Stimulated activated CD8-positive, alpha-beta memory T cell treated with anti-CD3 and anti-CD28 coated beads, Interleukin-15, amount 100 ng/mL, for 48 hours (primary cell): ENCODE data around the gene PFDN1.
"Not testable (repeated sequence)": the region's sequence is repeated elsewhere in the genome, so short reads cannot be mapped to it uniquely, and the experiment has no call there.

Source experiments
- DNase-seq, 2 donors: peaks; one replicate each; pipeline ENCODE4 v3.0.0-alpha.2; 2020; ENCODE audit warnings: low read depth in 2 of 2

The PFDN1 gene

GRCh38 chr5:140302786-140303639, at the start of gene PFDN1:
TSS of gene PFDN1 (minus strand) at chr5:140303101. CDS start at chr5:140303073, 28 bp downstream.
- DNase-seq, result peak; percentile 83

DNA sequence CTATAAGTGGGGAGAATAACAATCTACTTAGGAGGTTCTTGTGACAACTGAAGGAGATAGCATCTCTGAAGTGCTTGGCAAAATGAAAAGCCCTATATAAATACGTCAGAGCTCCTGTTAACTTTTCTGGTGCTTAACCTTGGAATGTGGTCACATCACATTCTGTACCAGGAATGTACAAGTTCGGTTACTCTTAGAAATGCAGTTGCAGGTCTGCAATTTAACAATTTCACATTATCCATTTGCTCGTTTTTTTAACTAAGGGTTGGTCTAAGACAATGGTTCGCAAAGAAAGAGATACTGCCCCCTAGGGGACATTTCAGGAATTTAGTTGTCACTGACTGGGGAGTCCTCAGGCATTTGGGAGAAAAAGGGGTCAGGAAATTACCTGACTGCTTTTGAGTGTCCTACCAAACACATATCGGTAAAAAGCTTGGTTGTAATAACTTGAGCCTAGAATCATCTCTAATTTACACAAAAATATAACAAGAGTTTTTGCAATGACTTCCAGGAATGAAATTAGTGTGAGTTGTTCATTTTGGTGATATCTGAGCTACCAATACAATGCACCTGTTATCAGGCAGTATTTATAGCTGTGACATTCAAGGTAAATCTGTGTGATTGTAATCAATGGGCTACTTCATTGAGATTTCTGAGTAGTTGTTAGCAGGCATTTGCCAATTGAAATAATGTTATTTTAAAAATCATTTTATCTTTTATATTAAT, 48.9 kb upstream of the PFDN1 start:
- peak in 1 of 2 donors; percentile 37 for DNase-seq

GRCh38 chr5:140349244-140349643, 46.3 kb upstream of the PFDN1 start:
- DNase-seq, result no peak

DNA sequence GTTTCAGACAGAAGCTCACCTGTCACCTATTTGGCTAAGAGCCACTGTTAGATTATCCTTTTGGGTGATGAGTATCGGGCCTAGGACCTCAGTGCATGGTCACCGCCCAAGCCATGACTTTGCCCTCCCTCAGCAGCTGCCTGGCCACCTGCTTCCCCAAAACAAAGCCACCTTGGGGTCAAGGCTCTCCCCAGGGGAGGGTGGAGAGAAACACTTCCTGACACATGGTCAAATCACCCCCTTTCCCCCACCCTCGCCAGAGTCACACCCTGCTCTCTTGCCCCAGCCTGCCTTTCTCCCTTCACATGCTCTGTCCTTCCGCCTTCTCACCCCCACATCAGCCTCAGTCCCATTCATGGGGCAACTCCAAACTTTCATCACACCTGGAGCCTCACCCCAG, 45.2 kb upstream of the PFDN1 start:
- no peak for DNase-seq

- no peak for DNase-seq
Observed at GRCh38 chr5:140347360-140347759, 44.5 kb upstream of the PFDN1 start.

GRCh38 chr5:140346348-140347221, 43.7 kb upstream of the PFDN1 start, which contains the start of gene HBEGF:
TSS of gene HBEGF (minus strand) at chr5:140346603. CDS start at chr5:140346328, 275 bp downstream.
- DNase-seq, result peak; percentile 21 to 24

GRCh38 chr5:140345919-140346347, 43.0 kb upstream of the PFDN1 start:
- DNase-seq, result no peak

DNA sequence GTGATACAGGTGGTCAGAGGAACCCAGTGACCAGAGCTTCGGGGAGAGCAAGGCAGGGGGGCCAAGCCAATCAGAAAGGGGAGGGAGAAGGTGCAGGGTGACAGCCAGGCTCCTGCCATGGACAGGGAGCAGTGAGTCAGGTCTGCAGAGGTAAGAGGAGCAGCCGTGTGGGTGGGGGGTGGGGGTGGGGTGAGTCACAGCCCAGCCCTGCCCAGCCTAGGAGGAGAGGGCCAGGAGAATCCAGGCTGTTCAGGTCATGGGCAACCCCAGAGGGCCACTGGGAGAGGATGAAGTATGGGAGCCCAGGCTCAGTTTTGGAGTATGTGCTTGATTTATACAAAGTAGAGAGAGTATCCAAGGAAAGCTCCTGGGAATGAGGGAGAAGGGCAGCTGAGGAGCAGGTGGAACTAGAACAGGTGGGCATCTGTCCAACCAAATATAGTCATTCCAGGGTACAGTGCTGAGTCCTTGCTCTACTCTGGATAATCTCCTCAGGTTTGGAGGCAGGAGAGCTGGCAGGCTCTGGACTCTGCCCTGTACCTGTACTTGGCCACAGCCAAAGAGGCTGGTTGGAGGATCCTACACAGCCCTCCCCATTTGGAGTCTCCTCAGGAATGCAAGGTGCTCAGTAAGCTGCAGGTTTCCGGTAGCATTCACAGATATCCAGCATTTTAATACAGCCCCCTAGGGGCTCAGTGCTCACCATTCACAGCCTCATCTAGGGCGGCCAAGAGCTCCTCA, 42.0 kb upstream of the PFDN1 start:
- peak in 1 of 2 donors; percentile 10 for DNase-seq

DNA sequence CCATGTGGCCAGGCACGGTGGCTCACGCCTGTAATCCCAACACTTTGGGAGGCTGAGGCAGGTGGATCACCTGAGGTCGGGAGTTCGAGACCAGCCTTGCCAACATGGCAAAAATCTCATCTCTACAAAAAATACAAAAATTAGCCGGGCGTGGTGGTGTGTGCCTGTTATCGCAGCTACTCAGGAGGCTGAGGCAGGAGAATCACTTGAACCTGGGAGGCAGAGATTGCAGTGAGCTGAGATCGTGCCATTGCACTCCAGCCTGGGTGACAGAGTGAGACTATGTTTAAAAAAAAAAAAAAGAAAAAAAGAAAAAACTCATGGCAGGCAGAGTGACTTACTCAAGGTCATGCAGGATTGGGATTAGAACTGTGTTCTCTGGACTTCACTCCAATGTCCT, 40.9 kb upstream of the PFDN1 start:
- not testable (repeated sequence) for DNase-seq

DNA sequence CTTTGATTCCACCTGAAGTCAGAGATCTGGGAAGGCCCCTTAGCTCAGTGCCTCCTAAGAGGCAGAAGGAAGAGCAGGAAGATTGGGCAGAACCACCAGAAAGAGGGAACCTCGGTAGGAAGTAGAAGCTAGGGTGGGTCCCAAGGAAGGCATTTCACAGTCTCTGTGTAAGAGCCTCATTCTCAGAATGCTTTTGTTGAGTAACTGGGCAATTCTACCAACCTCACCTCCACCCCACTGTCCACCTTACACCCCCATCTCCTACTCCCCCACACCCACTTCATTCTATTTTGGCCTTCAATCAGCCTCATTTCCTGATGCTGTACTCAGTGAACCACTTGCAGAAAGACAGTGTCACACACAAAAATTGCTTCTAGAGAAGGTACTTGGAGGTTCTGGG, 40.0 kb upstream of the PFDN1 start:
- DNase-seq, result no peak

GRCh38 chr5:140342287-140342686, 39.4 kb upstream of the PFDN1 start:
- peak; percentile 11 to 27 for DNase-seq

DNA sequence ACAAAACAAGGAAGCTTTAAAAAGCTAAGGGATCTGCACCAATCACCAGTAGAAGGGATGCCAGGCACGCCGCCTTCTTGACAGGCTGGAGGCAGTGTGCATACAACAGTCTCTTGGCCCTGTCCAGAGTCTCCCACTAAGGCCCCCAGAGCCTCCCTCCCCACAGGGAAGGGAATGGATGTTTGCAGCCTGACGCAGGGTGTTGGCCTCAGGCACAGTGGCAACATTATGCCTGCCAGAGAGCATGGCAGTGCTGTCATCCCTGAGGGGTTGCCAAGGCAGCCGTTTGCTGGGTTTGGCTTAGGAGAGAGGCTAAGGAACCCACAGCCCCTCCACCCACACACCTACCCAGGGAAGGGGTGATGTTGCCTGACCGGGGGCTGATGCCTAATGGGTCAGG, 38.7 kb upstream of the PFDN1 start:
- DNase-seq, result no peak

- DNase-seq, result no peak
Observed at GRCh38 chr5:140340605-140341121, 37.8 kb upstream of the PFDN1 start.

DNA sequence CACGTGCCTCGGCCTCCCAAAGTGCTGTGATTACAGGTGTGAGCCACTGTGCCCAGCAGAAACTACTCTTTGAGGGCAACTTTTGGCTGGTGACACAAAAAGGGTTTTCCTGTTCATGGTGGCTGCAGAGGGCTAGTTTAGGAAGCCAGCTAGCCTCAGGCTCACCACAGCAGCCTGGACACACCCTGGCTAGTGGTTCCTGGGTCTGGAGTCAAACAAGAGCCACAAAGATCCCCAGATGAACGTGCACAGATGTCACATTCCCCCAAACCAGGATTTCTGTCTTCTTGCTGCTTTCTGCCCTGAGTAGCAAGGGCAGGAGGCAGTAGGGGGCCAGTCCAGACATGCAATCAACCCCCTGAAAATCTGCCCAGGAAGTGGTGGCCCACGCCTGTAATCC, 36.7 kb upstream of the PFDN1 start:
- no peak for DNase-seq

DNA sequence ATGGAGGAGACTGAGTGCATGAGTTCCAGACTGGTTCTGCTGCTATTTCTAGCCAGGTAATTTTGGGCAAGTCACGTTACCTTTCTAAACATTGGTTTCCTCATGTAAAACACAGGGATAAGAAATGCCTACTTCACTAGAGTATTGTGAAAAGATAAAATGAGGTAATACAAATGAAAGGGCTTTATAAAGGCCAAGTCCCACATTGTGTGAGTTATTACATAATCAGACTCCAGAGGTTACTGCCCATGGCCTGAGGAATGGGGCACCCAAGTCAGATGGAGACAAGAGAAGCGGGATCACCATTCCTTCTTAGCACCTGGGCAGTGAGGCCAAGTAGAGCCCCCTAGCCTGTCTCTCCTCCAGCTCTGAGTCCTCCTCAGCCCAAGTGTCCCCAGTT, 36.0 kb upstream of the PFDN1 start:
- no peak for DNase-seq

DNA sequence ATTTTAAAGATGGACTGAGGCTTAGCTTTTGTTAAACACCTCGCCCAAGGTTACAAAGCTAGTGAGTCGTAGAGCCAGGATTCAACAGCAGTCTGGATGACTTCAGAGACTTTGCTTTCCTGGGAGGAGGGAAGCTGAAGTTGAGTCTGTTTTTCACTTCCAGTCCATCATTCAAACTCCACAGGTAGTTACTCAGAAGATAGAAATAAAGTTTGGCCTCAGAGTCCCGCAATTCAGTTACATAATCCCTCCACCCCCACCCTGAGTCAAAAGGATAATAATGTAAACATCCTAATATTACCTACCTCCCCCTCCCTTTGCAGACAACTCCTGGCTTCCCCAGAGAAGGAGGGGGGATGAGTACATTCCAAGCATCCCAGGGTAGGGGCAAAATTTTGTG, 35.4 kb upstream of the PFDN1 start:
- no peak for DNase-seq

DNA sequence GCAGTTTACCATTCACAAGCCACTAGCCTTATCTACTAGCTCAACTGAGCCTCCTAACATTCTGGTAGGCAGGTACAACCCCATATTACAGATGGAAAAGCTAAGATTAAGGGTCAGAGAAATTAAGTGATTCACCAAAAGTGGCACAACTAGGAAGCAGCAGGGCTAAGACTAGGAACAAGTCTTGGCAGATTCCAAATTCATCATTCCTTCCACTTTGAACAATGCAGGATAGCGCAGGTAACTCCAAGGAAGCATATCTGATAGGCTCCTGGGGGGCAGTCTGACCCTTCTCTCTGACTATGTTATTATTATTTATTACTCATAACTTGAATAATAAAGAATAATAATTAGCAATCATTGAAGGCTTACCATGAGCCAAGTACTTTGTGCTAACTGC, 35.0 kb upstream of the PFDN1 start:
- no peak for DNase-seq

DNA sequence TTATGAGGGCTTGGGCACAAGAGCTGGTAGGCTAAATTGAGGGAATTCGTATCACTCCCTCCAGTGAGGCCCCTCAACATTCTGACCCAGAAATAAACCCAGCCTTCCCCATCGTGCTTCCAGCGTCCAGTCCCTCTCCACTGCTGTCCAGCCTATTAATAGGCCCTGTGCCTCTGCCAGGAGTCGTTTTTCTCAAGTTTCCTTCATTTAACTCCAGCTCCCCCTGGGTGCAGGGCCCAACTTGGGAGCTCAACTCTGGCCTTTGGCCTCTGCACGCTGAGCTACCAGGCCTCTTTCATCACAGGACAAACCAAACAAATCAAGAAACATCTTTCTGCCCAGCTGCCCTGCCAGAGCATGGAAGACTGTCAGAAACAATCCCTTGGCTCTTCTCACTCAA, 33.5 kb upstream of the PFDN1 start:
- no peak for DNase-seq

GRCh38 chr5:140331638-140332037, 28.7 kb upstream of the PFDN1 start:
- no peak for DNase-seq

DNA sequence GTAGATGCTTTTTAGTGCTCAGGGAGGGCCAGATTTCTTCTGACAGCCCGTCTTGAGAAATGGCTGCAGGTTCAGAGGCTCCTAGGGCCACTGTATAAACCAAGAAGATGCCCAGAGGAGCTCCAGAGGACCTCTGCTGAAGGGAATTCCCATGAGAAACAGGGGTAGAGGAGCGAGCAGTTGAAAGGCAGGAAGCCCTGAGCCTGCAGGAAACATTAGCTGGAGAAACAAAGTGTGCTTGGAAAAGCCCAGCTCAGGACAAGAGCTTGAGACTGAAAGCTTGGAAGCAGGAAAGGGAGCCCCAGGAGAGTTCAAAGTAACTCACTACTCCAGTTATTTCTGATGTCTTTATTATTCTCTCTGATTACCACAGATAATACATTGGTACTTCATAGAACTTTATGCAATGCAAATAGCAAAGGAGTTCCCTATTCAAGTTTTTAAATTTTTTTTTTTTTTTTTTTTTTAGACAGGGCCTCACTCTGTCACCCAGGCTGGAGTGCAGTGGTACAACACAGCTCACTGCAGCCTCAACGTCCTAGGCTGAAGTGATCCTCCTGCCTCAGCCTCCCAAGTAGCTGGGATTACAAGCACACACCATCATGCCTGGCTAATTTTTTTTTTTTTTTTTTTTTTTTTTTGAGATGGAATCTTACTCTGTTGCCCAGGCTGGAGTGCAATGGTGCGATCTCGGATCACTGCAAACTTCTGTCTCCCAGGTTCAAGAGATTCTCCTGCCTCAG, 27.0 kb upstream of the PFDN1 start:
- DNase-seq, result no peak
